OCI-LY7 (cell line): Measurements from ENCODE around the gene RASAL1. TPM values are rescaled to one million over a fixed set of nuclear protein-coding genes. Genes with fewer than 3 reads are reported as not detected.

Experiments used
- BruUV-seq: library from RNA; stranded (reverse); fragments of 400-500 nt; replicated peaks from 2 replicates; lab custom pipeline; 2021; lab: Mats Ljungman, UMichigan
- CTCF ChIA-PET: fragments of 300-600 bp; sonication (Branson Sonifier 250); formaldehyde crosslinking; loops from one replicate; lab custom pipeline; 2022; ENCODE audit warnings: antibody characterized with exemption; ENCODE audit not compliant: unreplicated experiment; lab: Charles Lee
- POLR2A ChIA-PET: fragments of 300-600 bp; sonication (Branson Sonifier 250); formaldehyde crosslinking; loops from one replicate; lab custom pipeline; 2022; ENCODE audit warnings: antibody characterized with exemption; lab: Charles Lee
- DNase-seq: peaks from one replicate; pipeline ENCODE4 v3.0.0-alpha.2; 2015; ENCODE audit warnings: low spot score
- H2AFZ ChIP-seq: fragments of 200-600 bp; sonication (generic), shearing (Covaris generic); 2 replicates; pipeline ENCODE4 v1.6.1; 2014; ENCODE audit warnings: mild to moderate bottlenecking, antibody characterized with exemption, low read length, moderate library complexity
- H3K27ac ChIP-seq: fragments of 200-600 bp; sonication (generic); 2 replicates; pipeline ENCODE4 v1.5.1; 2014; ENCODE audit warnings: mixed run types, low read depth, mild to moderate bottlenecking, moderate library complexity, low read length, inconsistent platforms; ENCODE audit not compliant: poor library complexity, severe bottlenecking
- H3K36me3 ChIP-seq: fragments of 200-600 bp; sonication (generic); 2 replicates; pipeline ENCODE4 v1.6.1; 2014; ENCODE audit warnings: mild to moderate bottlenecking, antibody characterized with exemption, low read length, moderate library complexity, mixed read lengths; ENCODE audit not compliant: insufficient read depth
- H3K4me1 ChIP-seq: fragments of 200-600 bp; sonication (generic); 2 replicates; pipeline ENCODE4 v1.5.1; 2014; ENCODE audit warnings: mild to moderate bottlenecking, low read length; ENCODE audit not compliant: insufficient read depth, poor library complexity, severe bottlenecking
- H3K4me2 ChIP-seq: fragments of 200-600 bp; sonication (generic); 2 replicates; pipeline ENCODE4 v1.6.1; 2014; ENCODE audit warnings: mild to moderate bottlenecking, low read length
- H3K4me3 ChIP-seq: fragments of 200-600 bp; sonication (generic); 2 replicates; pipeline ENCODE4 v1.5.1; 2014; ENCODE audit warnings: mild to moderate bottlenecking, low read depth, low read length; ENCODE audit not compliant: poor library complexity, severe bottlenecking
- H3K79me2 ChIP-seq: fragments of 200-600 bp; sonication (generic); 2 replicates; pipeline ENCODE4 v1.6.1; 2016; ENCODE audit warnings: low read depth, mild to moderate bottlenecking, low read length, moderate library complexity, mixed read lengths; ENCODE audit not compliant: insufficient read depth
- H3K9me2 ChIP-seq: fragments of 200-600 bp; sonication (generic); 2 replicates; pipeline ENCODE4 v1.6.1; 2016; ENCODE audit warnings: mild to moderate bottlenecking, low read length, mixed read lengths; ENCODE audit not compliant: insufficient read depth
- H3K9me3 ChIP-seq: fragments of 200-600 bp; sonication (generic); 2 replicates; pipeline ENCODE4 v1.6.1; 2014; ENCODE audit warnings: mild to moderate bottlenecking, mixed run types, low read length, mixed read lengths
- H4K20me1 ChIP-seq: fragments of 200-600 bp; sonication (generic); 2 replicates; pipeline ENCODE4 v1.6.1; 2014; ENCODE audit warnings: mild to moderate bottlenecking, antibody characterized with exemption, low read length, moderate library complexity, mixed read lengths; ENCODE audit not compliant: insufficient read depth
- CTCF ChIP-seq: fragments of 200-600 bp; sonication (generic); conservative IDR thresholded peaks from 2 replicates; pipeline ENCODE4 v1.5.1; 2014; ENCODE audit warnings: mild to moderate bottlenecking, antibody characterized with exemption, low read length, moderate library complexity, mixed read lengths
- EZH2phosphoT487 ChIP-seq: fragments of 200-600 bp; sonication (generic); IDR thresholded peaks from 2 replicates; pipeline ENCODE4 v1.6.1; 2018; ENCODE audit warnings: low read depth, borderline replicate concordance, mild to moderate bottlenecking, mixed run types, antibody characterized with exemption, low read length, moderate library complexity, mixed read lengths
- intact Hi-C: fragments of 100-400 bp; cut with micrococcal nuclease; formaldehyde crosslinking; loops from one replicate; pipeline ENCODE4 v1.10.0; 2022; ENCODE audit not compliant: unreplicated experiment
- total RNA-seq, 2 experiments: library from RNA; depleted of rRNA in 1 of 2; stranded (reverse); fragments of >200 nt in 1 of 2; shearing (Covaris generic) in 1 of 2; gene quantifications; 2 replicates each; pipeline ENCODE4 v1.2.3, GENCODE V29; 2014 to 2022

Gene RASAL1
- total RNA-seq, 2 experiments from 2014 or later: 74.4 to 89.1 TPM

GRCh38 chr12:113157218-113157859, 21.8 kb upstream of the RASAL1 start:
- BruUV-seq: no TSS peak
- intact Hi-C loops: no loop called here
- Histone ChIP-seq H3K27ac (peak overlapping the region; percentile 90), H3K9me3 (no peaks in the 10 kb centered on the region), H3K4me3 (no peak overlapping the region), H3K4me2 (peak overlapping the region; percentile 27), H3K79me2 (peaks cover 40% of the 10 kb centered on the region; the same call in 1 of the 2 replicates), H4K20me1 (no peaks in the 10 kb centered on the region), H3K4me1 (peaks cover 77% of the 10 kb centered on the region), H2AFZ (no peak overlapping the region), H3K9me2 (no peaks in the 10 kb centered on the region), H3K36me3 (peaks cover 74% of the 10 kb centered on the region)
- no peak for DNase-seq
- no peak for TF ChIP-seq CTCF
- ChIA-PET CTCF (no interaction called here), POLR2A (interaction anchor here (1.2 kb wide), 1 partner anchor 23 kb away, joined by 3 read pairs; no protein-coding TSS in a partner anchor)

- Histone ChIP-seq H3K79me2 (peaks cover 39% of the 10 kb centered on the region; the same call in 1 of the 2 replicates), H3K9me3 (no peaks in the 10 kb centered on the region), H3K4me2 (peak overlapping the region; percentile 90), H3K36me3 (peaks cover 63% of the 10 kb centered on the region), H4K20me1 (no peaks in the 10 kb centered on the region), H3K9me2 (no peaks in the 10 kb centered on the region), H2AFZ (no peak overlapping the region), H3K4me1 (peaks cover 73% of the 10 kb centered on the region), H3K27ac (peak overlapping the region; percentile 90), H3K4me3 (peak overlapping the region; percentile 78)
- CTCF ChIA-PET: interaction anchor here (0.6 kb wide), 1 partner anchor 28 kb away, joined by 4 read pairs; no protein-coding TSS in a partner anchor
- POLR2A ChIA-PET: interaction anchor here (1.2 kb wide), 1 partner anchor 9 kb away, joined by 4 read pairs; no protein-coding TSS in a partner anchor
- DNase-seq: no peak
- TF ChIP-seq CTCF (no peak), EZH2phosphoT487 (no peak)
- no TSS peak for BruUV-seq
- intact Hi-C loops: no loop called here
Measured at GRCh38 chr12:113155646-113156045, 20.1 kb upstream of the RASAL1 start.

- intact Hi-C loops: no loop called here
- Histone ChIP-seq H3K79me2 (peaks cover 33% of the 10 kb centered on the region; the same call in 1 of the 2 replicates), H3K4me3 (peak overlapping the region; percentile 78), H3K9me3 (no peaks in the 10 kb centered on the region), H3K36me3 (peaks cover 57% of the 10 kb centered on the region), H3K4me1 (peaks cover 67% of the 10 kb centered on the region), H3K27ac (peak overlapping the region; percentile 90), H3K9me2 (no peaks in the 10 kb centered on the region), H2AFZ (no peak overlapping the region), H4K20me1 (no peaks in the 10 kb centered on the region), H3K4me2 (peak overlapping the region; percentile 90)
- no TSS peak for BruUV-seq
- ChIA-PET CTCF (interaction anchor here (1.9 kb wide), 1 partner anchor 19 kb away, joined by 5 read pairs; no protein-coding TSS in a partner anchor), POLR2A (interaction anchor here (1.0 to 3.2 kb wide), 4 partner anchors 10 to 104 kb away, joined by 3 to 25 read pairs (median 4); no protein-coding TSS in a partner anchor)
- TF ChIP-seq CTCF (no peak), EZH2phosphoT487 (no peak)
- no peak for DNase-seq
Measured at GRCh38 chr12:113155060-113155459, 19.5 kb upstream of the RASAL1 start.
